Coronary artery (tissue), 2 donors: ENCODE results near the gene KRTAP27-1.

Source experiments
- DNase-seq: peaks from one replicate; pipeline ENCODE4 v3.0.0-alpha.2; 2017; ENCODE audit warnings: low spot score
- H3K27ac ChIP-seq, 2 donors: fragments of 200-600 bp; sonication (generic); one replicate each; pipeline ENCODE4 v1.5.1; 2016 to 2019
- H3K4me3 ChIP-seq: fragments of 200-600 bp; sonication (generic); 2 replicates; pipeline ENCODE4 v1.5.1; 2016; ENCODE audit warnings: mild to moderate bottlenecking, moderate library complexity
- TF ChIP-seq, protein P1 (sequence below): fragments of 200-600 bp; sonication (generic); IDR thresholded peaks from one replicate; pipeline ENCODE4 v1.5.1; 2019; ENCODE audit warnings: antibody characterized with exemption

The KRTAP27-1 gene, protein sequence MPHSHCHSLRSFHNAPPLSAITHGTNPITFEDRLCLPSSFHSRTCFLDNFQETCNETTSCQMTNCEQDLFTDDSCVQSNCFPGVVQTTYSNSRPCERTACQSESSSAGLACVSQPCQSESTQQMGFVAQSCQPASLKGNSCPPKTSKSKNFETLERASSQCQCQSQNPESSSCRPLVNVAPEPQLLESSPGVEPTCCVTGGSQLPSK

DNA sequence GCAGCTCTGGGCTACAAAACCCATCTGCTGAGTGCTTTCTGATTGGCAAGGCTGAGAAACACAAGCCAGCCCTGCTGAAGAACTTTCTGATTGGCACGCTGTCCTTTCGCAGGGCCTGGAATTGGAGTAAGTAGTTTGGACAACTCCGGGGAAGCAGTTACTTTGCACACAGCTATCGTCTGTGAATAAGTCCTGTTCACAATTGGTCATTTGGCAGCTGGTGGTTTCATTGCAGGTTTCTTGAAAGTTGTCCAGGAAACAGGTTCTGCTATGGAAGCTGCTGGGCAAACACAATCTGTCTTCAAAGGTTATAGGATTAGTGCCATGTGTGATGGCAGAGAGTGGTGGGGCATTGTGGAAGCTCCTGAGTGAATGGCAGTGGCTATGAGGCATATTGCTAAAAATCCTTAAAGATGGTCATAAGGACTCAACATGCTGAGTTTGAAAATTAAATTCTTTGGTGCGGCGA lies at the start of gene KRTAP27-1:
TSS of gene KRTAP27-1 (minus strand) at position 419 of the 469 bp plus-strand sequence. CDS start at position 393, 26 bp downstream.
- Histone ChIP-seq H3K27ac (peak within 1 kb of the TSS in 1 of 2 donors; percentile 21), H3K4me3 (no peak within 1 kb of the TSS)
- DNase-seq, result no peak
- TF ChIP-seq, protein P1, sequence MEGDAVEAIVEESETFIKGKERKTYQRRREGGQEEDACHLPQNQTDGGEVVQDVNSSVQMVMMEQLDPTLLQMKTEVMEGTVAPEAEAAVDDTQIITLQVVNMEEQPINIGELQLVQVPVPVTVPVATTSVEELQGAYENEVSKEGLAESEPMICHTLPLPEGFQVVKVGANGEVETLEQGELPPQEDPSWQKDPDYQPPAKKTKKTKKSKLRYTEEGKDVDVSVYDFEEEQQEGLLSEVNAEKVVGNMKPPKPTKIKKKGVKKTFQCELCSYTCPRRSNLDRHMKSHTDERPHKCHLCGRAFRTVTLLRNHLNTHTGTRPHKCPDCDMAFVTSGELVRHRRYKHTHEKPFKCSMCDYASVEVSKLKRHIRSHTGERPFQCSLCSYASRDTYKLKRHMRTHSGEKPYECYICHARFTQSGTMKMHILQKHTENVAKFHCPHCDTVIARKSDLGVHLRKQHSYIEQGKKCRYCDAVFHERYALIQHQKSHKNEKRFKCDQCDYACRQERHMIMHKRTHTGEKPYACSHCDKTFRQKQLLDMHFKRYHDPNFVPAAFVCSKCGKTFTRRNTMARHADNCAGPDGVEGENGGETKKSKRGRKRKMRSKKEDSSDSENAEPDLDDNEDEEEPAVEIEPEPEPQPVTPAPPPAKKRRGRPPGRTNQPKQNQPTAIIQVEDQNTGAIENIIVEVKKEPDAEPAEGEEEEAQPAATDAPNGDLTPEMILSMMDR, result no peak

DNA sequence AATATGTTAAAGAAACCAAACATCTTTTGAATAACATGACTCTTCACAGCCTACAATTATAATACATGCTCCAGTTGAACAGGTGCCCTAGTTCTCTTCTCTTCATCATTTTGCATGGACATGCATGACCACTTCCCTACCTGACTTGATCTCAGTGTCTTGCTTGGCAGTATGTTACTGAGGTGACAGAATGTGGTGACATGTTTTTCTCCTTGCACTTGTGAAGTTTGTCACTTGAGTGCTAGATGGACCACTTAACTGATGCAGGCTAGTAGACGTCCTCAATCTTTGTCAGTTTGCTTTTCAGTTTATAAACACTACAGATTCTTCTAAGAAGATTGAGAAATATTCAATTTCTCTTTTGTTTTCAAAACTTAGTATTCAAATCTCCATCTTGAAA lies 44.7 kb upstream of the KRTAP27-1 start:
- TF ChIP-seq, protein P1, result no peak
- no peak for DNase-seq

DNA sequence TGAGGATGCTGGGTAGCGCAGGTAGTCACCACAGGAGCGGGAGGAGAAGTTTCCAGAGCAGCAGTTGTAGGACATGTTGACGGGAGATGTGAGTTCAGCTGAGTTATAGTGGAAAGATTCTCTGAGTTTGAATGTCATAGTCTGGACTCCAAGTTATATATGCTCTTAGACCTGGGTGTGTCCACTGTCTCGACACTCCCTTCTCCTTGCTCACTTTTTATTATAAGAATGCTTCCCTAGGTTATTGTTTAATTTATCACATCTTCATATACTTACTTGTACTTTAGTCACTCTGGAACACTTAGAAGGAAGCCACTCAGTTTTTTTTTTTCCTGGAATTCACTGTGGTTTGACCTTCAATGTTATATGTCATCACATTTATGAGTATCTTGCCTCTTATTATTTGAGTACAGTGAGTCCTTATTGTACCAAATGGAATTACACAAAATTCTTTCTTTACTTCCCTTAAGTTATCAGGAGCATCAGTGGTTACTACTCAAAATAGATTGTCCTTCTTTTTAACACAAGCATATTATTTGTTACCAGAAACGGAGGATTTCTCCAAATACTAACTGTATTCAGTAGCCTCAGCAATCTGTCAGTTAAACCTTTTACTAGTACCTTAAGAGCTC lies 34.8 kb upstream of the KRTAP27-1 start, which contains the start of gene KRTAP13-2:
TSS of gene KRTAP13-2 (minus strand) at position 133 of the 632 bp plus-strand sequence. CDS start at position 75, 58 bp downstream.
- TF ChIP-seq, protein P1, result no peak
- DNase-seq, result no peak
- Histone ChIP-seq H3K27ac (no peak within 1 kb of the TSS), H3K4me3 (no peak within 1 kb of the TSS)

More for the DNA sequence above, 44.7 kb upstream of the KRTAP27-1 start:
- no peak overlapping the region for H3K4me3 ChIP-seq
- H3K27ac ChIP-seq, result no peak overlapping the region

DNA sequence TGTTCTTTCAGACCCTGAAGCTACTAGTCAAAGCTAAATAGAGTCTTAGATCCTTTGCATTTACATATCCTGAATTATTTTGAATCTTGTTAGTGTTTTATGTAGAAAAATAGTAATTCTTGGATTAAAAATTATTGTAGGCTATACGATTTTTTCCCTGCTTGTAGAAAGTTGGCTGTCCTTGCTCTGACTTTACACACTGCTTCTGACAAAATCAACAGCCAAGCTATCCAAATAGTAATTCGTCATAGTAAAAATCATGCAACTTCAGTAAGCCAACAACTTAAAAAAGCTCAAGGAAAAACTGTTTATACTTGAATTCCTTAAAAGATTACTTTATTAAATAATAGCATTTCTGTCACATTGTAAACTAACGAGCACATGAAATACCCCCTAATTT lies 18.4 kb upstream of the KRTAP27-1 start:
- TF ChIP-seq, protein P1, result no peak
- Histone ChIP-seq H3K4me3 (no peak overlapping the region), H3K27ac (no peak overlapping the region)
- no peak for DNase-seq

DNA sequence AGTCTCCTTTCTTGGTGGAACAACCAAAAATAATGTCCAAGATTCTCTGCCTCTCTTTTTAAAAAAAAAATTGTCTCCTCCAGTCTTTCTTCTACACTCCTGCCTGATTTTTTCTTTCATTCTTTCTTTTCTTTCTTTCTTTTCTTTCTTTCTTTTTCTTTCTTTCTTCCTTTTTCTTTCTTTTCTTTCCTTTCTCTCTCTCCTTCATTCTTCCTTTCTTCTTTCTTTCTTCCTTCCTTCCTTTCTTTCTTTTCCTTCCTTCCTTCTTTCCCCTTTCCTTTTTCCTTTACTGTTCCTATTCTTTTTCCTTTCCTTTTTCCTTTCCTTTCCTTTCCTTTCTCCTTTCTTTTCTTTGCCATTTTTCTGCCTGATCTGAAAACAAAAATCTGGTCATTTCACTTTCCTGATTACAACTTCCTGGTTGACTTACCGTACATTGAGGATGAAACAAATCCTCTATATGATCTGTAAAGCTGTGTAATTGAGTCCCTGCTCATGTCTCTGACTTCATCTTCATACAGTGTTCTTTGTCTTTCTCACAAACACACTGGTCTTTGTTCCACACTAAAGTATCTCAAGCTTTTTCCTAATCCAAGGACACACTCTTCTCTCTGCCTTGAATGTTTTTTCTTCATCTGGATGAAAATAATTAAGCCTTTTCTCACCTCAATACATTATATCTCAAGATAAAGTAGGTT lies 17.0 kb upstream of the KRTAP27-1 start:
- H3K4me3 ChIP-seq, result no peak overlapping the region
- H3K27ac ChIP-seq, result no peak overlapping the region
- TF ChIP-seq, protein P1, result no peak
- DNase-seq, result no peak

DNA sequence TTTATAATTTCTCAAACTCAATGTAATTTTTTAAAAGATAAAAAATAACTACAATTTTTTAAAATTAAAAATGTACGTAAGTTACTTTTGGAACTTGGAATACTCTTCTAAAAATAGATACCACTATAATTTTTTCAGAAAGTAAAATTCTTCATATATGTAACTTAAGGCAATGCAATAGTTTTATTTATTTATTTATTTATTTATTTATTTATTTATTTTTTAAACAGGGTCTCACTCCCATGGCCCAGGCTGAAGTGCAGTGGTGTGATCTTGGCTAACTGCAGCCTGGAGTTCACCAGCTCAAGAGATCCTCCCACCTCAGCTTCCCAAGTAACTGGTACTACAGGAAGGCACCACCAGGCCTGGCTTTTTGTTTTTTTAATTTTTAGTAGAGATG lies 14.0 kb upstream of the KRTAP27-1 start:
- Histone ChIP-seq H3K27ac (no peak overlapping the region), H3K4me3 (no peak overlapping the region)
- TF ChIP-seq, protein P1, result no peak
- no peak for DNase-seq
